HG03064 (cell line): ENCODE measurements around the gene ENTREP3.

ENCODE experiments used
- ATAC-seq: cut with Tn5 transposase; IDR thresholded peaks from one replicate; pipeline ENCODE4 v1.9.1; 2021; ENCODE audit warnings: low read depth; ENCODE audit not compliant: unreplicated experiment

Gene ENTREP3

GRCh38 chr1:155279268-155279667 is 24.0 kb upstream of the ENTREP3 start:
- ATAC-seq, result no peak

- ATAC-seq, result no peak
Observed at GRCh38 chr1:155278689-155279160, 23.4 kb upstream of the ENTREP3 start.

- no peak for ATAC-seq
Observed at GRCh38 chr1:155277902-155278688, 22.8 kb upstream of the ENTREP3 start.

GRCh38 chr1:155277070-155277901 is 22.0 kb upstream of the ENTREP3 start, which contains the start of gene HCN3:
HCN3 (plus strand) TSS chr1:155277463; CDS start chr1:155277591, 128 bp downstream.
- ATAC-seq, result peak; percentile 54

GRCh38 chr1:155273343-155274245 is 18.3 kb upstream of the ENTREP3 start, which contains the start of gene CLK2:
CLK2 (minus strand) TSS chr1:155273504; CDS start chr1:155270977, 2,527 bp downstream.
- peak; percentile 68 for ATAC-seq

GRCh38 chr1:155272466-155273342 is 17.4 kb upstream of the ENTREP3 start:
- ATAC-seq, result peak; percentile 37

- no peak for ATAC-seq
Observed at GRCh38 chr1:155269381-155269780, 14.1 kb upstream of the ENTREP3 start.

GRCh38 chr1:155268630-155269029 is 13.3 kb upstream of the ENTREP3 start:
- no peak for ATAC-seq

GRCh38 chr1:155267373-155267772 is 12.1 kb upstream of the ENTREP3 start:
- no peak for ATAC-seq

- ATAC-seq, result no peak
Observed at GRCh38 chr1:155266553-155266952, 11.3 kb upstream of the ENTREP3 start.

GRCh38 chr1:155263067-155263466 is 7.8 kb upstream of the ENTREP3 start:
- no peak for ATAC-seq

- ATAC-seq, result peak; percentile 84
Observed at GRCh38 chr1:155261852-155262673, 6.8 kb upstream of the ENTREP3 start, which contains the start of gene SCAMP3. SCAMP3 (minus strand) TSS chr1:155262360; CDS start chr1:155262151, 209 bp downstream.

GRCh38 chr1:155261493-155261851 is 6.2 kb upstream of the ENTREP3 start:
- ATAC-seq, result peak; percentile 10

- no peak for ATAC-seq
Observed at GRCh38 chr1:155260276-155260675, 5.0 kb upstream of the ENTREP3 start.

GRCh38 chr1:155256058-155256852 is 972 bp upstream of the ENTREP3 start:
- ATAC-seq, result no peak

GRCh38 chr1:155254714-155255242 is 505 bp downstream of the ENTREP3 start:
- ATAC-seq, result no peak

- no peak for ATAC-seq
Observed at GRCh38 chr1:155254228-155254713, 1.0 kb downstream of the ENTREP3 start.
